Kidney epithelial cell (primary cell): ENCODE measurements around the gene IL36RN. TPM values are rescaled to one million over a fixed set of nuclear protein-coding genes. Genes with fewer than 3 reads are reported as not detected.
"Not testable (repeated sequence)": the region's sequence is repeated elsewhere in the genome, so short reads cannot be mapped to it uniquely, and the experiment has no call there.

Source experiments
- DNase-seq: peaks from one replicate; pipeline ENCODE4 v3.0.0-alpha.2; 2010; ENCODE audit warnings: low read depth
- H3K27me3 ChIP-seq: 2 replicates; pipeline ENCODE4 v1.6.0; 2011; ENCODE audit warnings: low read length; ENCODE audit not compliant: control insufficient read depth, insufficient read depth
- H3K36me3 ChIP-seq: 2 replicates; pipeline ENCODE4 v1.5.1; 2011; ENCODE audit warnings: low read length; ENCODE audit not compliant: control insufficient read depth, insufficient read depth
- H3K4me3 ChIP-seq: 2 replicates; pipeline ENCODE4 v1.5.1; 2011; ENCODE audit warnings: low read depth, mild to moderate bottlenecking, control low read depth, low read length
- CTCF ChIP-seq: IDR thresholded peaks from 2 replicates; pipeline ENCODE4 v1.5.1; 2011; ENCODE audit warnings: mild to moderate bottlenecking, moderate library complexity, low read length, control low read depth, inconsistent platforms; ENCODE audit not compliant: insufficient read depth, poor library complexity, severe bottlenecking
- total RNA-seq: library from RNA; depleted of rRNA; stranded (reverse); fragments of >200 nt; gene quantifications from 2 replicates; pipeline ENCODE4 v1.2.3, GENCODE V29; 2015

Gene IL36RN
- total RNA-seq, 1 donor from 2014 or later: 0.04 TPM

- H3K27me3 ChIP-seq: peaks cover 8% of the 10 kb centered on the region
- H3K36me3 ChIP-seq: no peaks in the 10 kb centered on the region
- DNase-seq: no peak
- no peak overlapping the region for H3K4me3 ChIP-seq
- no peak for TF ChIP-seq CTCF
These were observed 34.6 kb downstream of the IL36RN start for GRCh38 chr2:113093613-113093977.

GRCh38 chr2:113096306-113096705, 37.3 kb downstream of the IL36RN start:
- not testable (repeated sequence) for H3K27me3 ChIP-seq, H3K4me3 ChIP-seq, H3K36me3 ChIP-seq, DNase-seq

- not testable (repeated sequence) for H3K36me3 ChIP-seq, H3K27me3 ChIP-seq, DNase-seq, H3K4me3 ChIP-seq
These were observed 38.0 kb downstream of the IL36RN start for GRCh38 chr2:113096842-113097618.

- no peak overlapping the region for H3K4me3 ChIP-seq
- no peak for TF ChIP-seq CTCF
- no peaks in the 10 kb centered on the region for H3K36me3 ChIP-seq
- no peaks in the 10 kb centered on the region for H3K27me3 ChIP-seq
- DNase-seq: no peak
These were observed 39.0 kb downstream of the IL36RN start for GRCh38 chr2:113098041-113098440.

- no peak for DNase-seq
- no peak for TF ChIP-seq CTCF
- Histone ChIP-seq H3K4me3 (no peak overlapping the region), H3K27me3 (no peaks in the 10 kb centered on the region), H3K36me3 (no peaks in the 10 kb centered on the region)
These were observed 39.5 kb downstream of the IL36RN start for GRCh38 chr2:113098532-113098931.

GRCh38 chr2:113102133-113102532, 43.1 kb downstream of the IL36RN start:
- no peak for DNase-seq
- H3K4me3 ChIP-seq: no peak overlapping the region
- H3K27me3 ChIP-seq: no peaks in the 10 kb centered on the region
- no peak for TF ChIP-seq CTCF
- H3K36me3 ChIP-seq: no peaks in the 10 kb centered on the region

GRCh38 chr2:113103277-113103676, 44.3 kb downstream of the IL36RN start:
- Histone ChIP-seq H3K27me3 (no peaks in the 10 kb centered on the region), H3K36me3 (no peaks in the 10 kb centered on the region), H3K4me3 (no peak overlapping the region)
- no peak for TF ChIP-seq CTCF
- DNase-seq: no peak
